H1 (cell line): ENCODE measurements around the gene SMARCA4. TPM values are rescaled to one million over a fixed set of nuclear protein-coding genes. Genes with fewer than 3 reads are reported as not detected.

Experiments used
- CTCF ChIA-PET: fragments of 300-600 bp; sonication (Branson Sonifier 250); formaldehyde crosslinking; loops from one replicate; lab custom pipeline; 2021; ENCODE audit not compliant: partially characterized antibody; lab: Charles Lee
- POLR2A ChIA-PET: fragments of 300-600 bp; sonication (Branson Sonifier 250); formaldehyde crosslinking; loops from one replicate; lab custom pipeline; 2021; ENCODE audit warnings: inconsistent platforms; ENCODE audit not compliant: partially characterized antibody; lab: Charles Lee
- DNase-seq, 2 experiments: peaks; one replicate each; pipeline versions ENCODE4 v3.0.0 to v3.0.0-alpha.2; 2010 to 2022; ENCODE audit warnings: low spot score in 2 of 2, low read depth in 1 of 2, mixed read lengths in 1 of 2
- FAIRE-seq: peaks from 2 replicates; lab custom pipeline; 2011; peaks lifted over from hg19 to GRCh38; lab: Jason Lieb, UNC
- H2AFZ ChIP-seq: 2 replicates; pipeline ENCODE4 v1.8.1; 2012; ENCODE audit warnings: low read length, inconsistent platforms
- H2AK5ac ChIP-seq: 2 replicates; pipeline ENCODE4 v1.6.1; 2013; ENCODE audit warnings: low read depth, low read length
- H2BK120ac ChIP-seq: replicated peaks from 2 replicates; pipeline ENCODE3; 2013; ENCODE audit warnings: low read depth, low read length, inconsistent platforms
- H2BK12ac ChIP-seq: 2 replicates; pipeline ENCODE4 v1.6.1; 2013; ENCODE audit warnings: low read depth, low read length
- H2BK15ac ChIP-seq: 2 replicates; pipeline ENCODE4 v1.6.1; 2013; ENCODE audit warnings: low read length
- H2BK20ac ChIP-seq: 2 replicates; pipeline ENCODE4 v1.6.1; 2013; ENCODE audit warnings: low read length
- H2BK5ac ChIP-seq: 2 replicates; pipeline ENCODE4 v1.6.1; 2013; ENCODE audit warnings: low read depth, low read length
- H3K14ac ChIP-seq: 2 replicates; pipeline ENCODE4 v1.6.1; 2013; ENCODE audit warnings: inconsistent platforms; ENCODE audit not compliant: insufficient read length
- H3K18ac ChIP-seq: 2 replicates; pipeline ENCODE4 v1.6.1; 2013; ENCODE audit warnings: low read length; ENCODE audit errors: extremely low read depth
- H3K23ac ChIP-seq: 2 replicates; pipeline ENCODE4 v1.6.1; 2013; ENCODE audit warnings: inconsistent platforms; ENCODE audit not compliant: insufficient read length
- H3K23me2 ChIP-seq: 2 replicates; pipeline ENCODE4 v1.6.1; 2013; ENCODE audit warnings: low read depth, low read length
- H3K27ac ChIP-seq: 2 replicates; pipeline ENCODE4 v1.6.1; 2011; ENCODE audit warnings: low read depth, low read length, inconsistent platforms
- H3K27me3 ChIP-seq, 4 experiments: replicated peaks in 1 of 4; 1 replicate in 1 of 4; 2 replicates in 3 of 4; pipeline versions ENCODE4 v1.6.1 to v1.8.1; 2011 to 2013; ENCODE audit warnings: low read length in 3 of 4, mild to moderate bottlenecking in 3 of 4, inconsistent platforms in 2 of 4, mixed read lengths in 2 of 4, moderate library complexity in 1 of 4; ENCODE audit not compliant: control insufficient read depth in 3 of 4, insufficient read depth in 3 of 4; ENCODE audit errors: extremely low read depth in 1 of 4
- H3K36me3 ChIP-seq, 4 experiments: 2 replicates each; pipeline versions ENCODE4 v1.6.1 to v1.8.1; 2011 to 2013; ENCODE audit warnings: mild to moderate bottlenecking in 4 of 4, low read length in 3 of 4, moderate library complexity in 2 of 4, control low read depth in 1 of 4, inconsistent platforms in 1 of 4; ENCODE audit not compliant: insufficient read depth in 4 of 4, control insufficient read depth in 2 of 4
- H3K4ac ChIP-seq: replicated peaks from 2 replicates; pipeline ENCODE3; 2013; ENCODE audit warnings: low read length, low read depth, mixed read lengths, inconsistent platforms; ENCODE audit not compliant: insufficient read length
- H3K4me1 ChIP-seq, 4 experiments: replicated peaks in 1 of 4; 1 replicate in 1 of 4; 2 replicates in 3 of 4; pipeline versions ENCODE4 v1.6.1 to v1.8.1; 2011 to 2013; ENCODE audit warnings: low read length in 3 of 4, inconsistent platforms in 2 of 4, mixed read lengths in 1 of 4; ENCODE audit not compliant: insufficient read depth in 4 of 4, control insufficient read depth in 3 of 4
- H3K4me2 ChIP-seq, 2 experiments: 2 replicates each; pipeline versions ENCODE4 v1.6.1 to v1.8.1; 2011 to 2013; ENCODE audit warnings: low read depth in 2 of 2, low read length in 2 of 2, control low read depth in 1 of 2, inconsistent platforms in 1 of 2, mild to moderate bottlenecking in 1 of 2; ENCODE audit not compliant: insufficient read depth in 1 of 2
- H3K4me3 ChIP-seq, 4 experiments: fragments of 200-600, 300-600 bp in 1 of 4; sonication (generic), shearing (Covaris generic), sonication (Bioruptor Twin) in 1 of 4; 2 replicates each; pipeline versions ENCODE4 v1.5.1 to v1.8.1; 2011 to 2016; ENCODE audit warnings: low read length in 4 of 4, low read depth in 3 of 4, control low read depth in 2 of 4, inconsistent platforms in 2 of 4, mild to moderate bottlenecking in 2 of 4, mixed read lengths in 1 of 4, moderate library complexity in 1 of 4; ENCODE audit not compliant: insufficient read depth in 2 of 4; ENCODE audit errors: extremely low read depth in 1 of 4
- H3K56ac ChIP-seq: replicated peaks from 2 replicates; pipeline ENCODE3; 2013; ENCODE audit warnings: low read depth, mild to moderate bottlenecking, mixed read lengths, low read length, inconsistent platforms; ENCODE audit not compliant: insufficient read length
- H3K79me1 ChIP-seq: 2 replicates; pipeline ENCODE4 v1.6.1; 2013; ENCODE audit warnings: low read depth, low read length, control low read depth
- H3K79me2 ChIP-seq, 2 experiments: 2 replicates each; pipeline versions ENCODE4 v1.6.1 to v1.8.1; 2012 to 2013; ENCODE audit warnings: low read length in 2 of 2, mild to moderate bottlenecking in 2 of 2, inconsistent platforms in 1 of 2; ENCODE audit not compliant: insufficient read depth in 2 of 2, control insufficient read depth in 1 of 2
- H3K9ac ChIP-seq, 4 experiments: replicated peaks in 1 of 4; 1 replicate in 1 of 4; 2 replicates in 3 of 4; pipeline versions ENCODE4 v1.6.1 to v1.8.1; 2011 to 2013; ENCODE audit warnings: low read depth in 3 of 4, low read length in 3 of 4, control low read depth in 2 of 4, mild to moderate bottlenecking in 2 of 4, moderate library complexity in 2 of 4, inconsistent platforms in 1 of 4; ENCODE audit errors: extremely low read depth in 1 of 4
- H3K9me3 ChIP-seq, 2 experiments: 2 replicates each; pipeline versions ENCODE4 v1.6.1 to v1.8.1; 2012 to 2013; ENCODE audit warnings: mild to moderate bottlenecking in 2 of 2, moderate library complexity in 2 of 2, control low read depth in 1 of 2, inconsistent platforms in 1 of 2, low read depth in 1 of 2, low read length in 1 of 2, mixed read lengths in 1 of 2; ENCODE audit not compliant: insufficient read depth in 2 of 2
- H4K20me1 ChIP-seq, 2 experiments: replicated peaks in 1 of 2; 2 replicates each; pipeline versions ENCODE3 to v1.8.1; 2011 to 2013; ENCODE audit warnings: inconsistent platforms in 2 of 2, low read length in 2 of 2, mild to moderate bottlenecking in 1 of 2; ENCODE audit not compliant: insufficient read depth in 2 of 2, control insufficient read depth in 1 of 2
- H4K5ac ChIP-seq: 2 replicates; pipeline ENCODE4 v1.6.1; 2013; ENCODE audit warnings: low read length, low read depth, mixed read lengths, inconsistent platforms; ENCODE audit not compliant: insufficient read length
- H4K8ac ChIP-seq: 2 replicates; pipeline ENCODE4 v1.8.0; 2013; ENCODE audit warnings: mild to moderate bottlenecking, moderate library complexity, low read length, inconsistent platforms; ENCODE audit not compliant: insufficient read depth; ENCODE audit errors: extremely low read depth
- H4K91ac ChIP-seq: replicated peaks from 2 replicates; pipeline ENCODE3; 2013; ENCODE audit warnings: low read length, mixed read lengths, inconsistent platforms; ENCODE audit not compliant: insufficient read length
- BACH1 ChIP-seq: IDR thresholded peaks from 2 replicates; pipeline ENCODE4 v1.6.1; 2012; ENCODE audit warnings: low read length, improper control_type of control experiment
- EP300 ChIP-seq, 2 experiments: IDR thresholded peaks; 1 replicate in 1 of 2; 2 replicates in 1 of 2; pipeline ENCODE4 v1.6.1; 2011 to 2012; ENCODE audit warnings: low read depth in 2 of 2, low read length in 2 of 2, mild to moderate bottlenecking in 2 of 2, borderline replicate concordance in 1 of 2, inconsistent platforms in 1 of 2, moderate library complexity in 1 of 2
- GABPA ChIP-seq: IDR thresholded peaks from 2 replicates; pipeline ENCODE4 v1.6.1; 2011; ENCODE audit warnings: mild to moderate bottlenecking, low read length, moderate library complexity, borderline replicate concordance; ENCODE audit not compliant: insufficient read depth
- NRF1 ChIP-seq: IDR thresholded peaks from 2 replicates; pipeline ENCODE4 v1.6.1; 2011; ENCODE audit warnings: mild to moderate bottlenecking, low read depth, low read length, improper control_type of control experiment
- POLR2A ChIP-seq, 2 experiments: IDR thresholded peaks; 1 replicate in 1 of 2; 2 replicates in 1 of 2; pipeline ENCODE4 v1.6.1; 2011; ENCODE audit warnings: low read depth in 2 of 2, low read length in 2 of 2, mild to moderate bottlenecking in 2 of 2; ENCODE audit errors: control extremely low read depth in 1 of 2
- POLR2AphosphoS5 ChIP-seq: IDR thresholded peaks from 2 replicates; pipeline ENCODE4 v1.6.1; 2011; ENCODE audit warnings: low read depth, low read length
- SIX5 ChIP-seq: IDR thresholded peaks from 2 replicates; pipeline ENCODE4 v1.6.1; 2011; ENCODE audit warnings: mild to moderate bottlenecking, low read depth, low read length
- TAF1 ChIP-seq: IDR thresholded peaks from 2 replicates; pipeline ENCODE4 v1.6.1; 2011; ENCODE audit warnings: mild to moderate bottlenecking, low read depth, low read length
- WGBS, 2 experiments: shearing (Covaris generic) in 1 of 2; methylation state at CpG; one replicate each; pipeline versions ENCODE4 v1.1.6 to v1.1.7; 2013 to 2015; ENCODE audit warnings: low lambda C conversion rate in 2 of 2, mixed read lengths in 2 of 2, inconsistent platforms in 1 of 2, low coverage in 1 of 2, missing lambda C conversion rate in 1 of 2; ENCODE audit not compliant: insufficient replicate concordance in 2 of 2, insufficient coverage in 1 of 2, insufficient read length in 1 of 2; ENCODE audit errors: extremely low coverage in 1 of 2, missing lambda C conversion rate in 1 of 2; 5-methylcytosine and 5-hydroxymethylcytosine counted together
- polyA plus RNA-seq, 7 experiments: library from polyadenylated mRNA; depleted of rRNA in 3 of 7; stranded (reverse) in 5 of 7; unstranded in 2 of 7; fragments of >200 nt in 5 of 7; fragments of 200-250 nt in 2 of 7; gene quantifications; 1 replicate in 5 of 7; 2 replicates in 1 of 7; 4 replicates in 1 of 7; pipeline versions ENCODE4 v1.2.1 to v1.2.3, GENCODE V29; 2011 to 2013; ENCODE audit warnings: missing spikeins in 2 of 7, mixed read lengths in 2 of 7
- total RNA-seq: library from RNA; stranded (reverse); fragmentation: NEBNext Ultra II Directional; extraction: Animal tissue kit (Norgen Biotek cat#: 25700); gene quantifications from 2 replicates; pipeline ENCODE4 v1.2.1, GENCODE V29; 2021

The SMARCA4 gene
- total and polyA plus RNA-seq, 2 of the 8 experiments (the other 6 are each of a cell fraction or from before 2014, with no cell fraction given): 86.4 to 263 TPM

DNA sequence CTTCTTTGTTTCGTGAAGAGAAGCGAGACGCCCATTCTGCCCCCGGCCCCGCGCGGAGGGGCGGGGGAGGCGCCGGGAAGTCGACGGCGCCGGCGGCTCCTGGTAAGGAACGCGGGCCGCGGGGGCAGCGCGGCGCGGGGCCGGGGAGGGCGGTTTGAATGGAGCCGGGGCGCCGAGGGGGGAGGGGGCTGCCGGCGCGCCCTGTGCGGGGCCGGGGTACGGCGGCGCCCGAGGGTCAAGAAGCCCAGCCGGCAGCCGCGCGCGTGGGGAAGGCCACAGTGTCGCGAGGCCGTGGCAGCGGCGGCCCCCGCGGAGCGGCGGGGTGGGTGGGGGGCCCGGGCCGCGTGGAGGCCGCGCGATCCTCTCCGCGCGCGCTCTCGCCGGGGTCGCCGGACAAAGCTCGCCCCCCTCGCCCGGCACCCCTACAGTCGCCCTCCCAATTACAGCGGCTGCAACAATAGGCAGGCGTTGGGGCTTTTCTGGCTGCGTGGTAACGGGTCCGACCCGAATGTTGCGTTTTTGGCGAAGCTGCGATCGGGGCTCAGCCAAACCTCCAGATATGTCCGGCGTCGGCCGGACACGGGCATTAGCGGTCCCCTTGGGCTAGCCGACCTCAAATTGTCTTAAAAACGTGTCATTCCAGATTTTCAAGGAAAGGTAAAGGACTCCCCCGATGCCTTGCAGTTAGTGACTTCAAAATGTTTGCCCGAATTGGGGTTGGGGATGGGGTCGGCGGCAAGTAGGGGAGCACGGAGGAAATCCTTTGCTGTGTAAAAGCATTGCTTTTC lies 437 bp downstream of the SMARCA4 start:
- peak overlapping the region; percentile 59 for H3K56ac ChIP-seq
- H3K79me1 ChIP-seq: peaks cover 19% of the 10 kb centered on the region
- peak overlapping the region; percentile 9; the same call in 1 of the 2 replicates for H2BK5ac ChIP-seq
- peak overlapping the region; percentile 55 for H2BK120ac ChIP-seq
- H4K91ac ChIP-seq: peak overlapping the region; percentile 85
- H3K27me3 ChIP-seq: no peaks in the 10 kb centered on the region
- H2BK20ac ChIP-seq: no peak overlapping the region
- no peak overlapping the region for H2AK5ac ChIP-seq
- ChIA-PET CTCF (interaction anchor here (12.4 kb wide), 1 partner anchor 22 kb away, joined by 110 read pairs; no protein-coding TSS in a partner anchor), POLR2A (interaction anchor here (0.9 to 5.1 kb wide), 16 partner anchors 9 to 183 kb away, joined by 3 to 28 read pairs (median 4); partner anchors contain the start of genes LDLR and TMED1)
- H3K4me3 ChIP-seq: peak overlapping the region; percentile 98 to 100 (median 99)
- H2AFZ ChIP-seq: no peak overlapping the region
- H3K79me2 ChIP-seq: peaks cover 34 to 50% of the 10 kb centered on the region in 2 experiments
- H3K4me1 ChIP-seq: peaks cover 0 to 12% (median 7%) of the 10 kb centered on the region in 4 experiments; a peak in 6 of 7 replicates
- H3K18ac ChIP-seq: peak overlapping the region; percentile 71; the same call in 1 of the 2 replicates
- H4K8ac ChIP-seq: peak overlapping the region; percentile 95
- no peak overlapping the region for H3K14ac ChIP-seq
- H2BK12ac ChIP-seq: 0 out of 2 replicates have a peak overlapping the region, but pooled peaks have one; percentile 50
- H3K36me3 ChIP-seq: no peaks in the 10 kb centered on the region
- H2BK15ac ChIP-seq: no peak overlapping the region
- H3K27ac ChIP-seq: peak overlapping the region; percentile 85
- DNase-seq (peak in 1 of 2 experiments; percentile 60), FAIRE-seq (no peak)
- peak overlapping the region; percentile 2 for H3K4ac ChIP-seq
- H4K20me1 ChIP-seq: peaks cover 4% of the 10 kb centered on the region in 2 experiments
- H3K23ac ChIP-seq: no peak overlapping the region
- 1% methylated on average over 36 of the region's 92 CpGs; no CpG with 5 or more reads in 1 of the 2 experiments for WGBS, 2 experiments
- H3K9me3 ChIP-seq: no peaks in the 10 kb centered on the region
- peak overlapping the region; percentile 85 to 95 (median 90) for H3K9ac ChIP-seq
- peak overlapping the region; percentile 5 for H4K5ac ChIP-seq
- H3K23me2 ChIP-seq: peaks cover 5% of the 10 kb centered on the region
- H3K4me2 ChIP-seq: peak overlapping the region; percentile 83 to 100
- no peak for TF ChIP-seq POLR2AphosphoS5
- no peak; a peak in 1 of 3 replicates for TF ChIP-seq POLR2A (IDR thresholded peaks at IDR 0.05; ENCODE audit: control extremely low read depth in 1 of 2, low read depth in 2 of 2, low read length in 2 of 2)
- no peak for TF ChIP-seq NRF1
- TF ChIP-seq EP300 (IDR thresholded peaks at IDR 0.05; ENCODE audit: borderline replicate concordance in 1 of 2, low read depth in 2 of 2, low read length in 2 of 2): no peak
- no peak for TF ChIP-seq SIX5
- TF ChIP-seq TAF1: peak; percentile 12; the same call in 1 of the 2 replicates
- TF ChIP-seq BACH1: peak; percentile 53
- TF ChIP-seq GABPA: no peak
